HepG2 (cell line): Measurements from ENCODE around the gene SACS.

Experiments used
- CEBPB ChIP-seq: IDR thresholded peaks from 2 replicates; pipeline ENCODE4 v1.6.1; 2011; ENCODE audit warnings: low read depth, low read length, improper control_type of control experiment, borderline replicate concordance
- HDAC6 ChIP-seq: fragments of 200-600 bp; sonication (generic); IDR thresholded peaks from 2 replicates; pipeline ENCODE4 v1.7.0; 2017; ENCODE audit warnings: mild to moderate bottlenecking, antibody characterized with exemption, low read length, low read depth
- IRF9 ChIP-seq: sonication (generic); formaldehyde crosslinking; IDR thresholded peaks from 2 replicates; pipeline ENCODE4 v1.8.0; 2022; ENCODE audit warnings: missing genetic modification reagents, mild to moderate bottlenecking, borderline replicate concordance
- NFIC ChIP-seq: IDR thresholded peaks from 2 replicates; pipeline ENCODE4 v1.6.1; 2012; ENCODE audit warnings: mild to moderate bottlenecking, low read length, inconsistent platforms
- RAD21 ChIP-seq: fragments of 450-650 bp; formaldehyde crosslinking; IDR thresholded peaks from 2 replicates; pipeline ENCODE4 v1.5.0; 2020; ENCODE audit warnings: mild to moderate bottlenecking
- ZFX ChIP-seq: sonication (generic); formaldehyde crosslinking; IDR thresholded peaks from 2 replicates; pipeline ENCODE4 v1.4.0; 2020; ENCODE audit warnings: mild to moderate bottlenecking, low read depth, missing genetic modification reagents, moderate library complexity
- ZNF546 ChIP-seq: sonication (generic); formaldehyde crosslinking; conservative IDR thresholded peaks from 2 replicates; pipeline ENCODE4 v1.8.1; 2023; ENCODE audit warnings: mild to moderate bottlenecking, missing genetic modification reagents
- TF ChIP-seq, protein P1 (sequence below): sonication (generic); formaldehyde crosslinking; IDR thresholded peaks from 2 replicates; pipeline ENCODE4 v1.5.0; 2020; ENCODE audit warnings: mild to moderate bottlenecking, missing genetic modification reagents, moderate library complexity

DNA sequence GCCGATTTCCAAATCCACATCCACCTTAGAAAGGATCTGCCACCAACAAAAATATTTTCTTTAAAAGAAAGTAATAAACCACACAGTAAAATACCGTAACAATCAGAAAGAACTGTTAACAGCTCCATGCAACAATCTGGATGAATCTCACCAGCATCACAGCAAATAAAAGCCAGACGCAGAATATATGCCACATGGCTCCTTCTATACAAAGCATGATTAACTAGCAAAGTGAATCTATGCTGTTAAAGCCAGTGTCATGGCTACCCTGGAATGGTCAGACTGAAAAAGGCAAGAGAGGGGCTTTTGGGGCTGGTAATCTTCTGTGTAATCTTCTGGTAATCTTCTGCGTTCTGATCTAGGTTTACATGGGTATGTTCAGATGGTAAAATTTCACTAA is 81.3 kb downstream of the SACS start:
- TF ChIP-seq ZFX (no peak), NFIC (no peak), RAD21 (no peak), CEBPB (no peak), IRF9 (CRISPR knock-in tag) (no peak), ZNF546 (CRISPR knock-in tag) (no peak), HDAC6 (no peak)
- TF ChIP-seq, protein P1, sequence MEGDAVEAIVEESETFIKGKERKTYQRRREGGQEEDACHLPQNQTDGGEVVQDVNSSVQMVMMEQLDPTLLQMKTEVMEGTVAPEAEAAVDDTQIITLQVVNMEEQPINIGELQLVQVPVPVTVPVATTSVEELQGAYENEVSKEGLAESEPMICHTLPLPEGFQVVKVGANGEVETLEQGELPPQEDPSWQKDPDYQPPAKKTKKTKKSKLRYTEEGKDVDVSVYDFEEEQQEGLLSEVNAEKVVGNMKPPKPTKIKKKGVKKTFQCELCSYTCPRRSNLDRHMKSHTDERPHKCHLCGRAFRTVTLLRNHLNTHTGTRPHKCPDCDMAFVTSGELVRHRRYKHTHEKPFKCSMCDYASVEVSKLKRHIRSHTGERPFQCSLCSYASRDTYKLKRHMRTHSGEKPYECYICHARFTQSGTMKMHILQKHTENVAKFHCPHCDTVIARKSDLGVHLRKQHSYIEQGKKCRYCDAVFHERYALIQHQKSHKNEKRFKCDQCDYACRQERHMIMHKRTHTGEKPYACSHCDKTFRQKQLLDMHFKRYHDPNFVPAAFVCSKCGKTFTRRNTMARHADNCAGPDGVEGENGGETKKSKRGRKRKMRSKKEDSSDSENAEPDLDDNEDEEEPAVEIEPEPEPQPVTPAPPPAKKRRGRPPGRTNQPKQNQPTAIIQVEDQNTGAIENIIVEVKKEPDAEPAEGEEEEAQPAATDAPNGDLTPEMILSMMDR (CRISPR knock-in tag), result no peak
